GM23248 (cell line): Measurements from ENCODE around the gene LEFTY1. TPM values are rescaled to one million over a fixed set of nuclear protein-coding genes. Genes with fewer than 3 reads are reported as not detected.
A peak's percentile ranks its signal among the peaks of the same experiment; 100 is the strongest.
"Not testable (repeated sequence)": the region's sequence is repeated elsewhere in the genome, so short reads cannot be mapped to it uniquely, and the experiment has no call there.

Source experiments
- DNase-seq: peaks from one replicate; pipeline ENCODE4 v3.0.0-alpha.2; 2015
- H2AFZ ChIP-seq: fragments of 200-600 bp; sonication (generic); 2 replicates; pipeline ENCODE4 v1.6.1; 2016; ENCODE audit warnings: antibody characterized with exemption
- H3F3A ChIP-seq: fragments of 200-600 bp; sonication (generic); 2 replicates; pipeline ENCODE4 v1.6.1; 2016; ENCODE audit warnings: mild to moderate bottlenecking, antibody characterized with exemption, mixed run types; ENCODE audit not compliant: insufficient read depth
- H3K27ac ChIP-seq: fragments of 200-600 bp; sonication (generic); 2 replicates; pipeline ENCODE4 v1.5.1; 2016; ENCODE audit warnings: mild to moderate bottlenecking
- H3K27me3 ChIP-seq: fragments of 200-600 bp; sonication (generic); replicated peaks from 2 replicates; pipeline ENCODE4 v1.6.1; 2016; ENCODE audit warnings: mild to moderate bottlenecking; ENCODE audit not compliant: insufficient read depth
- H3K36me3 ChIP-seq: fragments of 200-600 bp; sonication (generic); 2 replicates; pipeline ENCODE4 v1.6.1; 2016; ENCODE audit warnings: low read depth, mild to moderate bottlenecking
- H3K4me1 ChIP-seq: fragments of 200-600 bp; sonication (generic); 2 replicates; pipeline ENCODE4 v1.6.1; 2016; ENCODE audit warnings: mild to moderate bottlenecking; ENCODE audit not compliant: insufficient read depth
- H3K4me2 ChIP-seq: fragments of 200-600 bp; sonication (generic); one replicate; pipeline ENCODE4 v1.6.1; 2016; ENCODE audit warnings: mild to moderate bottlenecking; ENCODE audit not compliant: unreplicated experiment
- H3K4me3 ChIP-seq: fragments of 200-600 bp; sonication (generic); 2 replicates; pipeline ENCODE4 v1.5.1; 2016; ENCODE audit warnings: mild to moderate bottlenecking
- H3K79me2 ChIP-seq: fragments of 200-600 bp; sonication (generic); 2 replicates; pipeline ENCODE4 v1.6.1; 2016; ENCODE audit warnings: mild to moderate bottlenecking; ENCODE audit not compliant: insufficient read depth
- H3K9ac ChIP-seq: fragments of 200-600 bp; sonication (generic); 2 replicates; pipeline ENCODE4 v1.6.1; 2016; ENCODE audit warnings: mild to moderate bottlenecking
- H3K9me2 ChIP-seq: fragments of 200-600 bp; sonication (generic); 2 replicates; pipeline ENCODE4 v1.6.1; 2016; ENCODE audit warnings: mixed run types, mild to moderate bottlenecking, moderate library complexity; ENCODE audit not compliant: insufficient read depth
- H3K9me3 ChIP-seq: fragments of 200-600 bp; sonication (generic); one replicate; pipeline ENCODE4 v1.6.1; 2017; ENCODE audit warnings: low read depth
- H4K20me1 ChIP-seq: fragments of 200-600 bp; sonication (generic); 2 replicates; pipeline ENCODE4 v1.6.0; 2016; ENCODE audit not compliant: insufficient read depth
- EZH2 ChIP-seq: fragments of 200-600 bp; sonication (generic); IDR thresholded peaks from 2 replicates; pipeline ENCODE4 v1.6.1; 2018; ENCODE audit warnings: antibody characterized with exemption, mild to moderate bottlenecking; ENCODE audit not compliant: insufficient read depth, poor library complexity, severe bottlenecking
- EZH2phosphoT487 ChIP-seq: fragments of 200-600 bp; sonication (generic); IDR thresholded peaks from 2 replicates; pipeline ENCODE4 v1.6.1; 2018; ENCODE audit warnings: antibody characterized with exemption, moderate library complexity, mild to moderate bottlenecking, low read depth; ENCODE audit not compliant: insufficient read depth
- WGBS, 2 experiments: methylation state at CpG; one replicate each; pipeline ENCODE4 v1.1.6; 2015 to 2017; ENCODE audit warnings: low lambda C conversion rate in 2 of 2, low coverage in 1 of 2; ENCODE audit errors: missing lambda C conversion rate in 2 of 2; 5-methylcytosine and 5-hydroxymethylcytosine counted together
- in situ Hi-C: fragments of 300-500 bp; cut with MboI; formaldehyde crosslinking; loops from 2 replicates; pipeline ENCODE4 v1.15.0; 2020
- polyA plus RNA-seq: library from polyadenylated mRNA; unstranded; fragments of >200 nt; fragmentation: Nextera tagmentation; extraction: Ambion mirVana; gene quantifications from 2 replicates; pipeline ENCODE4 v1.2.1, GENCODE V29; 2016
- total RNA-seq: library from RNA; depleted of rRNA; stranded (reverse); fragments of >200 nt; shearing (Covaris generic); gene quantifications from 2 replicates; pipeline ENCODE4 v1.2.3, GENCODE V29; 2014

Gene LEFTY1
- total and polyA plus RNA-seq, 2 experiments from 2014 or later: not detected

DNA sequence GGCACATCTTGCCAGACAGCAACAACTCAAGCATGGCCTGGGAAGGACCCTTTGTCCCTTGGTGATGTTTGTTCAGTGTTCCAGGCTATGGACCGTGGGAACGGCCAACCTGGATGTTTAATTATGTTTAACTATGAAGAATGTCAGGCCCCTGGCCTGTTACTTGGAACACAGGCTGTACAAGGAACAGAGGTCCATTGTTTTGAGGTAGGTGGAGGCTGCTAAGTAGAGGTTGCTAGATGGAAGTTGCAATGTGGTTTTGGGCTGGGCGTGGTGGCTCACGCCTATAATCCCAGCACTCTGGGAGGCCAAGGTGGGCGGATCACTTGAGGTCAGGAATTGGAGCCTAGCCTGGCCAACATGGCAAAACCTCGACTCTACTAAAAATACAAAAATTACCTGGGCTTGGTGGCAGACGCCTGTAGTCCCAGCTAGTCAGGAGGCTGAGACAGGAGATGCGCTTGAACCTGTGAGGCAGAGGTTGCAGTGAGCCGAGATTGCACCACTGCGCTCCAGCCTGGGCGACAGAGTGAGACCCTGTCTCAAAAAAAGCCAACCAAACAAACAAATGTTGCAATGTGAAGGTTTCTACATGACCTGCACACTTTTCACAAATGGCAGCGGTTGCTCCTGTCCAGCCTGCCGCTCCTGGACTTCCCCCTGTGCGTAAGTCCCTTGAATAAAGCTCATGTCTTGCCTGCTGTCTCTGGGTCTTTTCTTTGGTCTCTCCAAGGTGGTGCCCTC, 2.5 kb upstream of the LEFTY1 start:
- TF ChIP-seq EZH2phosphoT487 (no peak), EZH2 (no peak)
- no peak overlapping the region for H3K27ac ChIP-seq
- 84 to 88% methylated on average over 14 of the region's 14 CpGs for WGBS, 2 experiments

GRCh38 chr1:225890346-225891228, 1.6 kb upstream of the LEFTY1 start:
- TF ChIP-seq EZH2phosphoT487 (no peak), EZH2 (no peak)
- H3K9ac ChIP-seq: no peak overlapping the region
- in situ Hi-C loops: no loop called here
- peak; percentile 36 for DNase-seq
- H3K79me2 ChIP-seq: no peaks in the 10 kb centered on the region
- no peaks in the 10 kb centered on the region for H4K20me1 ChIP-seq
- no peak overlapping the region for H2AFZ ChIP-seq
- no peaks in the 10 kb centered on the region for H3K27me3 ChIP-seq
- no peak overlapping the region for H3K4me3 ChIP-seq
- H3K4me1 ChIP-seq: no peaks in the 10 kb centered on the region
- no peak overlapping the region for H3K27ac ChIP-seq
- H3K9me3 ChIP-seq: no peaks in the 10 kb centered on the region
- H3K36me3 ChIP-seq: no peaks in the 10 kb centered on the region
- H3K9me2 ChIP-seq: no peaks in the 10 kb centered on the region
- WGBS, 2 experiments: 50 to 58% methylated on average over 5 to 6 of the region's 6 CpGs
- H3K4me2 ChIP-seq: no peak overlapping the region
- H3F3A ChIP-seq: no peaks in the 10 kb centered on the region

More for the DNA sequence above, 2.5 kb upstream of the LEFTY1 start:
- Histone ChIP-seq H3K36me3 (no peaks in the 10 kb centered on the region), H3K4me2 (no peak overlapping the region), H3K9me3 (no peaks in the 10 kb centered on the region), H3K4me1 (no peaks in the 10 kb centered on the region), H3K4me3 (no peak overlapping the region), H3K9me2 (no peaks in the 10 kb centered on the region), H3F3A (no peaks in the 10 kb centered on the region), H3K27me3 (no peaks in the 10 kb centered on the region), H4K20me1 (no peaks in the 10 kb centered on the region), H3K9ac (no peak overlapping the region), H2AFZ (no peak overlapping the region), H3K79me2 (no peaks in the 10 kb centered on the region)
- in situ Hi-C loops: no loop called here
- no peak for DNase-seq

DNA sequence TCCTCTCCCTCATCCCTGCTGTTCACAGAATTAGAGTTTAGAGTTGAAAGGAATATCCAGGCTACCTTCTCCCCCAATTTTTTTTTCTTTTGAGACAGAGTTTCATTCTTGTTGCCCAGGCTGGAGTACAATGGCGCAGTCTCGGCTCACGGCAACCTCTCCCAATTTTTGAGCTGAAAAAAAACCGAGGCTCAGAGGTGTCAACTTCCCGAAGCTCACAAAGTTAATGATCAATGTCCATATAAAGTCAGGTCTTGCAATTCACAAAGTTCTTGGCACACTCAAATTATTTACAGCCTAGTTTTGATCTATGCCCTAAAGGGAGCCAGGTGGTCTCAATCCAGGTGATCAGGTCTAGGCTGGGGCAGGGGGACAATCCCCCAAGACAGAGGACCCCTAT, 797 bp upstream of the LEFTY1 start:
- H3K27ac ChIP-seq: no peak overlapping the region
- H3K4me3 ChIP-seq: no peak overlapping the region
- TF ChIP-seq EZH2phosphoT487 (no peak), EZH2 (no peak)
- H4K20me1 ChIP-seq: no peaks in the 10 kb centered on the region
- H2AFZ ChIP-seq: no peak overlapping the region
- in situ Hi-C loops: no loop called here
- H3K79me2 ChIP-seq: no peaks in the 10 kb centered on the region
- 96 to 98% methylated on average over 5 of the region's 5 CpGs for WGBS, 2 experiments
- H3K9ac ChIP-seq: no peak overlapping the region
- H3K4me2 ChIP-seq: no peak overlapping the region
- no peaks in the 10 kb centered on the region for H3K27me3 ChIP-seq
- H3K9me2 ChIP-seq: no peaks in the 10 kb centered on the region
- no peaks in the 10 kb centered on the region for H3K36me3 ChIP-seq
- H3F3A ChIP-seq: no peaks in the 10 kb centered on the region
- no peak for DNase-seq
- no peaks in the 10 kb centered on the region for H3K4me1 ChIP-seq
- no peaks in the 10 kb centered on the region for H3K9me3 ChIP-seq

GRCh38 chr1:225888289-225888897, 553 bp downstream of the LEFTY1 start:
- no peaks in the 10 kb centered on the region for H3K9me2 ChIP-seq
- H3K27ac ChIP-seq: no peak overlapping the region
- no peak overlapping the region for H3K4me2 ChIP-seq
- H3F3A ChIP-seq: no peaks in the 10 kb centered on the region
- in situ Hi-C loops: no loop called here
- no peaks in the 10 kb centered on the region for H4K20me1 ChIP-seq
- H3K4me1 ChIP-seq: 0 out of 2 replicates have a peak, but pooled peaks cover under 1% of the 10 kb centered on the region
- TF ChIP-seq EZH2phosphoT487 (no peak), EZH2 (no peak)
- H3K27me3 ChIP-seq: no peaks in the 10 kb centered on the region
- WGBS, 2 experiments: 88 to 89% methylated on average over 18 of the region's 18 CpGs
- H3K9ac ChIP-seq: no peak overlapping the region
- H3K9me3 ChIP-seq: no peaks in the 10 kb centered on the region
- H3K4me3 ChIP-seq: no peak overlapping the region
- H3K36me3 ChIP-seq: no peaks in the 10 kb centered on the region
- no peak for DNase-seq
- H2AFZ ChIP-seq: no peak overlapping the region
- H3K79me2 ChIP-seq: no peaks in the 10 kb centered on the region; the same call in 1 of the 2 replicates

GRCh38 chr1:225887554-225888288, 1.2 kb downstream of the LEFTY1 start:
- H3K9me3 ChIP-seq, DNase-seq, H3K9ac ChIP-seq, H3K4me3 ChIP-seq, H3K4me2 ChIP-seq, H3F3A ChIP-seq, H3K79me2 ChIP-seq, H3K27me3 ChIP-seq, H3K9me2 ChIP-seq, H3K27ac ChIP-seq, H4K20me1 ChIP-seq, H3K36me3 ChIP-seq, H3K4me1 ChIP-seq, in situ Hi-C loops, H2AFZ ChIP-seq: not testable (repeated sequence)
- 31 to 71% methylated on average over 5 to 37 of the region's 56 CpGs for WGBS, 2 experiments
